Epithelial cell of esophagus (primary cell): ENCODE data around the gene FHL2.

Experiments
- DNase-seq: peaks from one replicate; pipeline ENCODE4 v3.0.0; 2010; ENCODE audit warnings: low read depth
- H3K4me3 ChIP-seq: 2 replicates; pipeline ENCODE4 v1.5.1; 2011; ENCODE audit warnings: mild to moderate bottlenecking, low read length, control low read depth
- CTCF ChIP-seq: IDR thresholded peaks from 2 replicates; pipeline ENCODE4 v1.5.1; 2011; ENCODE audit warnings: low read depth, mild to moderate bottlenecking, low read length, control low read depth, inconsistent platforms; ENCODE audit not compliant: insufficient read depth; ENCODE audit errors: missing control alignments

FHL2 gene

GRCh38 chr2:105398336-105399206 lies at the start of gene FHL2:
FHL2 (minus strand) TSS chr2:105399051; CDS start chr2:105386516, 12,535 bp downstream.
- H3K4me3 ChIP-seq, result peak within 1 kb of the TSS; percentile 95
- TF ChIP-seq CTCF, result peak; percentile 30
- DNase-seq, result peak; percentile 82

DNA sequence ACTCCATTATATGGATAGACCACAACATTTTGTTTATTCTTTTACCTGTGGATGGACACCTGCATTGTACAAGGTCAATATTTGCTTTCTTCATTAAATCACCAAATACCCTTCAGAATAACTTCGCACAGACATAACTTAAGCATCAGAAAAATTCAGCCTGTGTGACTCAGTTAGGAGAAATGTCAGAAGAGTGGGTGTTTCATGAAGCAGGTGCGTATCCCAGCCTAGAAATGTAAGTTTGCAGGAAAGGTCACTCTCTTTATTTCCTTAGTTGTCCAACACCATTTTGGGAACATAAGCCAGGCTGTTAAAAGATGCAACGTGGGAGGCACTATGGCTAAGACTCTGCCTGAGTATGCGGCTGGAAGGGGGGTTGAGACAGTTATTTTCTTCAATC lies 48.6 kb upstream of the FHL2 start:
- TF ChIP-seq CTCF, result no peak
- no peak overlapping the region for H3K4me3 ChIP-seq
- DNase-seq, result peak; percentile 74

DNA sequence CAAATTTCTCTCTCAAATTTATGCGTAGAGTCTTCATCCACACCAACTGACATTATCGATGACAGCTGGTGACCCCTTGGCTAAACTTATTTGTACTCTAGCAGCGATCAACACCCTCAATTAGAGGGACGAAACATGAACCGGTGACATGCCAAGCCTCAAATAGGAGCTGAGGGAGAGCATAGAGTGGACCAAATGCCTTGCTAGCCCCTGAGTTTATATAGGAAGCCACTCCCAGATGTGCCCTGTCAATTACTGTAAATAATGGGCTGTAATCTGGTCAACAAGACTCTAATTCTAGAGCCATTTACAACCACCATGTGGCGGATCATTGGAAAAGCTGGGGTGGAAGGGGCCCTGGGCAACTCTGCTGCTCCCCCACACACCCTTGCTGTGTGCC lies 47.6 kb upstream of the FHL2 start:
- no peak for DNase-seq
- no peak for TF ChIP-seq CTCF
- H3K4me3 ChIP-seq, result no peak overlapping the region

DNA sequence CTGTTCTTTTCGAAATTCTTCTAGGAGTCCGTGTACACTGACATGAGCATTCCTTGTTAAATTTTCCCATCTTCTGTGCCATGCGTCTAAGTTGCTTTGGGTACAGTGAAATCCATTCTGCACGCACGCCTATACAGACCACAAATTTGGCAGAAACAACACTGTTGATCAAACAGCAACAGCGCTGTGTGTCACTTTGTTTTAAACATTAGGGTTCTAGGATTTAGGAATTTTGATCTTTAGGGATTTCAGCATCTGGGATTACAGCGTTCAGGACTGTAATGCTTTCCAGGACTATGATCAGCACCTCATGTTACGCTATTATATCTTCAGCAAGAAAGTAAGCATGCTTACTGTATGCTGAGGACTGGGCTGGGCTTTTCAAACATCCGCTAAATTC lies 47.1 kb upstream of the FHL2 start:
- no peak overlapping the region for H3K4me3 ChIP-seq
- DNase-seq, result no peak
- no peak for TF ChIP-seq CTCF

DNA sequence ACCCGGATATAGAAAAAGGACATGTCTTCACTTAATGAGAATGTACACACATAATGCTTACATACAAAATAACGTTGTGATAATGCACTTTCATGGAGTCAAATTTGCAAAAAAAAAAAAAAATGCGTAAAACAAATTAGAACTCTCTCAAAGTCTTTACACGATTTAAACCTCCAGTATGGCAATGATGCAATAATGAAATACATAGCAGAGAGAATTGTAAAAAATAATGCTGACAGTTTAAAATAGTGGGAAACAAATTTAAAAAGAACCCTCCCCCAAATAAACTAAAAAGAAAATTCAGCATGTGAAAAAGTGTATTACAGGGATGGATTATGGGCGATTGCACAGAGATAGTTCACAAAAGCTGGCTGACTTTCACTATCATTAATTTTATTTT lies 46.6 kb upstream of the FHL2 start:
- no peak for DNase-seq
- no peak overlapping the region for H3K4me3 ChIP-seq
- TF ChIP-seq CTCF, result no peak

DNA sequence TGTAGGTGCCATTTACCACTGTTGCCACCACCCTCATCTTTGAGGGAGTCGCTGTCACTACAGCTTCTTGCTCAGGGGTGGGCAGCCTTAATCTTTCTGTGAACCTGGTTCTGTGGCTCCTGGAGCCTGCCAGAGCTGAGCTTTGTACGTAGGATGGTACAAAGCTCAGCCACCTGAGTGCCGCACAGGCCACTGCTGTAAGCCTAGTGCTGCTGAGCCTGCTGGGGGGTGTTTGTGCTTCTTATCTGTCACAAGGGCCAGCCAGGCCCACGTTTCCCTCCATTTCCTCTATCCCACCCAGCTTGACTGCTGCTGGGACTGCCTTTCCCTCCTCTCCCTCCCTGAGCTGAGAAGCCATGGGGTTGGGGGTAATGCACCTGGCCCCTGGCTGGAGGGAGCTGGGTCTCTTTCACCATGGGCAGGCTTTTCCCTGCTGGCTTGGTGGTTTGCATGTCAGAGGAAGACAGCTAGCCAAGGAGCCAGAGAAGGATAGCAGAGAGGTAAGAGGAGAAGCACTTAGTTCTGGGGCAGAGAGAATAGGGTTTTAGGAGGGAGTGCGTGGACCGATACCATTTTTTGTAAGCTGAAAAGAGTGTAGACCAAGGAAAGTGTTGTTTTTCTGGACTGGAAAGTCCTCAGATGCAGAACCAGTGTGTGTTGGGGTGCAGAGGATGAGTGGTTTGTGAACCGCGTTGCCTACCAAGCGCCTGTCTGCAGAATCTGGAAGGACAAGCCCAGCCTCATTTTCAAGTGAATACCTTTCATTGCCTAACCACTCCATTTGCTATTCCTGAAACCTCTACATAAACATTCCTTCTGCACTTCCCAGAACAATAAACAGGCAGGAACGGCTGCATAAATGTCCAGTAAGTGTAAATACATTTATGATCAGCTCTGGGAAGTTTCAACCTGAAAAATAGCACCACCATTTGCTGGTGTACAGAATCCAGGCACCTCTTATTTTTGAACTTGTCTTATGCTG lies 45.1 kb upstream of the FHL2 start:
- TF ChIP-seq CTCF, result peak; percentile 31
- no peak overlapping the region for H3K4me3 ChIP-seq
- DNase-seq, result peak; percentile 70
